GM23338 (cell line): Measurements from ENCODE around the gene GNA12. TPM values are rescaled to one million over a fixed set of nuclear protein-coding genes. Genes with fewer than 3 reads are reported as not detected.

Experiments used
- ATAC-seq: fragments of 200-7000 bp; cut with Tn5 transposase; 3 replicates; pipeline ENCODE4 v1.9.1; 2020
- DNase-seq: peaks from one replicate; pipeline ENCODE4 v3.0.0-alpha.2; 2015; ENCODE audit warnings: low spot score
- H2AFZ ChIP-seq: fragments of 200-600 bp; sonication (generic); 2 replicates; pipeline ENCODE4 v1.8.0; 2016; ENCODE audit warnings: antibody characterized with exemption, mild to moderate bottlenecking, moderate library complexity
- H3F3A ChIP-seq: fragments of 200-600 bp; sonication (generic); replicated peaks from 2 replicates; pipeline ENCODE4 v1.8.0; 2017; ENCODE audit warnings: antibody characterized with exemption, mixed run types, low read depth
- H3K27ac ChIP-seq: fragments of 200-600 bp; sonication (generic); 2 replicates; pipeline ENCODE4 v1.6.1; 2016; ENCODE audit warnings: low read depth
- H3K27me3 ChIP-seq: fragments of 200-600 bp; sonication (generic); 2 replicates; pipeline ENCODE4 v1.8.0; 2016; ENCODE audit warnings: mild to moderate bottlenecking, mixed run types, moderate library complexity; ENCODE audit not compliant: insufficient read depth
- H3K36me3 ChIP-seq: fragments of 200-600 bp; sonication (generic); 2 replicates; pipeline ENCODE4 v1.8.0; 2016; ENCODE audit warnings: mild to moderate bottlenecking; ENCODE audit not compliant: insufficient read depth
- H3K4me1 ChIP-seq: fragments of 200-600 bp; sonication (generic); 2 replicates; pipeline ENCODE4 v1.8.0; 2016; ENCODE audit warnings: mild to moderate bottlenecking, moderate library complexity; ENCODE audit not compliant: insufficient read depth
- H3K4me2 ChIP-seq: fragments of 200-600 bp; sonication (generic); 2 replicates; pipeline ENCODE4 v1.7.1; 2017; ENCODE audit warnings: mixed run types
- H3K4me3 ChIP-seq: fragments of 200-600 bp; sonication (generic); 2 replicates; pipeline ENCODE4 v1.6.1; 2016; ENCODE audit warnings: mixed run types
- H3K79me2 ChIP-seq: fragments of 200-600 bp; sonication (generic); replicated peaks from 2 replicates; pipeline ENCODE4 v1.8.0; 2017; ENCODE audit warnings: mild to moderate bottlenecking; ENCODE audit not compliant: insufficient read depth
- H3K9me2 ChIP-seq: fragments of 200-600 bp; sonication (generic); 2 replicates; pipeline ENCODE4 v1.8.0; 2017; ENCODE audit not compliant: insufficient read depth
- H4K20me1 ChIP-seq: fragments of 200-600 bp; sonication (generic); replicated peaks from 2 replicates; pipeline ENCODE4 v1.8.0; 2017; ENCODE audit warnings: mild to moderate bottlenecking; ENCODE audit not compliant: insufficient read depth
- H3K27ac Mint-ChIP-seq: 2 replicates; pipeline ENCODE4 v1.8.0; 2020; ENCODE audit warnings: inconsistent platforms, mild to moderate bottlenecking, moderate library complexity, mixed read lengths
- H3K27me3 Mint-ChIP-seq: 3 replicates; pipeline ENCODE4 v1.8.0; 2022; ENCODE audit warnings: low read depth, mild to moderate bottlenecking, moderate library complexity, mixed read lengths, inconsistent platforms; ENCODE audit not compliant: insufficient read depth, poor library complexity
- H3K36me3 Mint-ChIP-seq: 3 replicates; pipeline ENCODE4 v1.8.0; 2021; ENCODE audit warnings: low read depth, mild to moderate bottlenecking, inconsistent platforms, moderate library complexity, mixed read lengths
- H3K4me1 Mint-ChIP-seq: 3 replicates; pipeline ENCODE4 v1.8.0; 2020; ENCODE audit warnings: mild to moderate bottlenecking, inconsistent platforms, mixed read lengths
- H3K4me3 Mint-ChIP-seq: 3 replicates; pipeline ENCODE4 v1.8.0; 2021; ENCODE audit warnings: moderate library complexity, mild to moderate bottlenecking, inconsistent platforms, mixed read lengths
- H3K9me3 Mint-ChIP-seq: 3 replicates; pipeline ENCODE4 v1.8.0; 2020; ENCODE audit warnings: moderate library complexity, mild to moderate bottlenecking, inconsistent platforms, mixed read lengths
- CREB1 ChIP-seq: fragments of 250-450 bp; sonication (Bioruptor Pico); IDR thresholded peaks from 2 replicates; pipeline ENCODE4 v1.5.0; 2020; ENCODE audit warnings: low read depth, mild to moderate bottlenecking, moderate library complexity
- CTCF ChIP-seq, 2 experiments: fragments of 200-600 bp in 1 of 2; sonication (generic) in 1 of 2; conservative IDR thresholded peaks; 2 replicates each; pipeline versions ENCODE4 v1.5.1 to v1.6.1; 2016 to 2017; ENCODE audit warnings: antibody characterized with exemption in 2 of 2, low read depth in 2 of 2, mild to moderate bottlenecking in 2 of 2, moderate library complexity in 1 of 2
- ETS1 ChIP-seq: IDR thresholded peaks from 2 replicates; pipeline ENCODE4 v1.6.1; 2016; ENCODE audit warnings: antibody characterized with exemption
- EZH2 ChIP-seq: fragments of 200-600 bp; sonication (generic); IDR thresholded peaks from one replicate; pipeline ENCODE4 v1.8.0; 2017; ENCODE audit warnings: antibody characterized with exemption, mild to moderate bottlenecking, low read depth; ENCODE audit not compliant: unreplicated experiment
- EZH2phosphoT487 ChIP-seq: fragments of 200-600 bp; sonication (generic); IDR thresholded peaks from one replicate; pipeline ENCODE4 v1.8.1; 2018; ENCODE audit warnings: antibody characterized with exemption; ENCODE audit not compliant: unreplicated experiment
- JUNB ChIP-seq: IDR thresholded peaks from one replicate; pipeline ENCODE4 v1.6.1; 2016; ENCODE audit warnings: antibody characterized with exemption; ENCODE audit not compliant: unreplicated experiment
- NANOG ChIP-seq: IDR thresholded peaks from 2 replicates; pipeline ENCODE4 v1.6.1; 2016; ENCODE audit warnings: antibody characterized with exemption, borderline replicate concordance
- POLR2AphosphoS5 ChIP-seq: IDR thresholded peaks from 2 replicates; pipeline ENCODE4 v1.6.1; 2016; ENCODE audit warnings: antibody characterized with exemption, low read depth
- ZNF114 ChIP-seq: fragments of 250-450 bp; sonication (Bioruptor Pico); IDR thresholded peaks from 2 replicates; pipeline ENCODE4 v1.5.0; 2020; ENCODE audit warnings: mild to moderate bottlenecking, moderate library complexity
- ZNF462 ChIP-seq: fragments of 250-450 bp; sonication (Bioruptor Pico); IDR thresholded peaks from 2 replicates; pipeline ENCODE4 v1.5.0; 2020; ENCODE audit warnings: mild to moderate bottlenecking, moderate library complexity
- polyA plus RNA-seq: library from polyadenylated mRNA; unstranded; fragments of >200 nt; fragmentation: Nextera tagmentation; extraction: Ambion mirVana; gene quantifications from 2 replicates; pipeline ENCODE4 v1.2.1, GENCODE V29; 2016
- total RNA-seq: library from RNA; depleted of rRNA; stranded (reverse); fragments of >200 nt; shearing (Covaris generic); gene quantifications from 2 replicates; pipeline ENCODE4 v1.2.3, GENCODE V29; 2014

GNA12 gene
- total and polyA plus RNA-seq, 2 experiments from 2014 or later: 24.0 to 87.7 TPM

DNA sequence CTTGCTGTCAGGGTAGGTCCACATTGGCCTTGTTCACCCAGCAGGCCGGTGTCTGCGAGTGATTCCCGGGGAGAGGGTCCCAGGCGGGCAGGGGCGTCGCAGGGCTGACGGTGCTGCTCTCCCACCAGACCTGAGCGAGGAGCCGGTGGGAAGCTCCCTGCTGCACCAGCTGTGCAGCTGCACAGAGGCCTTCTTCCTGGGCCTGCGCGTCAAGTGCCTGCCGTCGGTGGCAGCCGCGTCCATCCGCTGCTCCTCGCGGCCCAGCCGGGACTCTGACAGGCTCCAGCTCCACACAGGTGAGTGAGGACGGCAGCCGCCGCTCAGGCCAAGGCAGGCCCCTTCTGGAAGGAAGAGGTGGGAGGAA, 141.5 kb downstream of the GNA12 start:
- Histone ChIP-seq H3K36me3 (no peaks in the 10 kb centered on the region), H3K4me3 (no peak overlapping the region), H3K9me2 (no peaks in the 10 kb centered on the region), H3K79me2 (no peaks in the 10 kb centered on the region), H4K20me1 (no peaks in the 10 kb centered on the region; the same call in 1 of the 2 replicates), H3K27me3 (no peaks in the 10 kb centered on the region), H3F3A (no peaks in the 10 kb centered on the region), H2AFZ (no peak overlapping the region), H3K4me2 (no peak overlapping the region), H3K27ac (no peak overlapping the region), H3K4me1 (no peaks in the 10 kb centered on the region)
- DNase-seq (no peak), ATAC-seq (peak; percentile 14; the same call in 2 of the 3 replicates)
- Mint-ChIP-seq H3K4me1 (peaks cover 11% of the 10 kb centered on the region), H3K36me3 (no peaks in the 10 kb centered on the region), H3K4me3 (no peak overlapping the region), H3K27me3 (peaks cover 13% of the 10 kb centered on the region), H3K27ac (no peak overlapping the region), H3K9me3 (0 out of 3 replicates have a peak, but pooled peaks cover 2% of the 10 kb centered on the region)
- TF ChIP-seq CREB1 (CRISPR knock-in tag) (no peak), EZH2 (no peak), POLR2AphosphoS5 (no peak), CTCF (conservative IDR thresholded peaks at IDR 0.05; ENCODE audit: low read depth in 2 of 2) (no peak), NANOG (no peak), EZH2phosphoT487 (no peak), ETS1 (no peak), JUNB (no peak), ZNF462 (no peak), ZNF114 (no peak)
